PC-3 (cell line): ENCODE data around the gene BMPR1A.

ENCODE experiments used
- EZH2 ChIP-seq: fragments of 300-600 bp; sonication (generic); IDR thresholded peaks from one replicate; pipeline ENCODE4 v1.6.1; 2017; ENCODE audit warnings: antibody characterized with exemption, mild to moderate bottlenecking, low read length; ENCODE audit not compliant: unreplicated experiment
- TF ChIP-seq, protein P1 (sequence below): fragments of 300-600 bp; sonication (generic); conservative IDR thresholded peaks from 2 replicates; pipeline ENCODE4 v1.5.1; 2017; ENCODE audit warnings: antibody characterized with exemption, low read depth, mild to moderate bottlenecking, low read length

DNA sequence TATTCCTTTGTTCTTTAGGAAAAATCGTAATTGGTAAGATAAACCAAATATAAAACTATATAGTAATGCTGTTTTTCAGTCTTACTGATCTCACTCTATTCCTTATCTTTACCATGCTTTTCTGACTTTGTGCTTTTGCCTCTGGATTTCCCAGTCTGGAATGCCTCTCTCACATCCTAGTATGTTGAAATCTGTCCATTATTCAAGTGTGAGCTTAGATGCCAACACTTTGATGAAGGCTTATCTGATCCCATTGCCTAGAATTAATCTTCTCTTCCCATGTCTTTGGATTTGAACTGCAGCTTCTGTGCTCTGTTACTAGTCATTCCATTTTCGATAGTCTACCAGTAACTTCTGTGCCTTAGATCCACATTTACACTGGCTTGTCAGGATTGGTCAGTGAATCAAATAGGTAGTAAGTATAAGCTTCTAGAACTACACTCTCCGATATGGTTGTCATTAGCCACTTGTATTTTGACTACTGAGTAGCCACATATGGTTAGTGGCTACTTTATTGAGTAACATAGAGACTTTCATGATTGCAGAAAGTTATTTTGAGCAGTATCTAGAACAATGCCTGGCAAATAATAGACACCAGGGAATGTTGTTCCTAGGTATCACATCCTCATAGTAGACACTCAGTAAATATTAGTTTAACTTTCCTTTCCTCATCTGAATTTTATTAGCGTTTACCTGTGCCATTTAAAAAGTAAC is 92.9 kb downstream of the BMPR1A start:
- TF ChIP-seq, protein P1, sequence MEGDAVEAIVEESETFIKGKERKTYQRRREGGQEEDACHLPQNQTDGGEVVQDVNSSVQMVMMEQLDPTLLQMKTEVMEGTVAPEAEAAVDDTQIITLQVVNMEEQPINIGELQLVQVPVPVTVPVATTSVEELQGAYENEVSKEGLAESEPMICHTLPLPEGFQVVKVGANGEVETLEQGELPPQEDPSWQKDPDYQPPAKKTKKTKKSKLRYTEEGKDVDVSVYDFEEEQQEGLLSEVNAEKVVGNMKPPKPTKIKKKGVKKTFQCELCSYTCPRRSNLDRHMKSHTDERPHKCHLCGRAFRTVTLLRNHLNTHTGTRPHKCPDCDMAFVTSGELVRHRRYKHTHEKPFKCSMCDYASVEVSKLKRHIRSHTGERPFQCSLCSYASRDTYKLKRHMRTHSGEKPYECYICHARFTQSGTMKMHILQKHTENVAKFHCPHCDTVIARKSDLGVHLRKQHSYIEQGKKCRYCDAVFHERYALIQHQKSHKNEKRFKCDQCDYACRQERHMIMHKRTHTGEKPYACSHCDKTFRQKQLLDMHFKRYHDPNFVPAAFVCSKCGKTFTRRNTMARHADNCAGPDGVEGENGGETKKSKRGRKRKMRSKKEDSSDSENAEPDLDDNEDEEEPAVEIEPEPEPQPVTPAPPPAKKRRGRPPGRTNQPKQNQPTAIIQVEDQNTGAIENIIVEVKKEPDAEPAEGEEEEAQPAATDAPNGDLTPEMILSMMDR: no peak
- TF ChIP-seq EZH2: no peak
